GM19468 (cell line): Measurements from ENCODE around the gene SYT1.
A peak's percentile ranks its signal among the peaks of the same experiment; 100 is the strongest.

Experiments used
- ATAC-seq: cut with Tn5 transposase; IDR thresholded peaks from one replicate; pipeline ENCODE4 v1.9.1; 2021; ENCODE audit warnings: mild to moderate bottlenecking, moderate library complexity, moderate number of reproducible peaks; ENCODE audit not compliant: unreplicated experiment; ENCODE audit errors: extremely low read depth

The SYT1 gene

GRCh38 chr12:79322905-79323304 is 458.3 kb downstream of the SYT1 start:
- no peak for ATAC-seq

- no peak for ATAC-seq
Observed at GRCh38 chr12:79324571-79324970, 460.0 kb downstream of the SYT1 start.

- no peak for ATAC-seq
Observed at GRCh38 chr12:79326222-79326621, 461.6 kb downstream of the SYT1 start.

GRCh38 chr12:79326663-79327062 is 462.1 kb downstream of the SYT1 start:
- ATAC-seq: no peak

- ATAC-seq: no peak
Observed at GRCh38 chr12:79327465-79327864, 462.9 kb downstream of the SYT1 start.

GRCh38 chr12:79329933-79330332 is 465.4 kb downstream of the SYT1 start:
- ATAC-seq: no peak

GRCh38 chr12:79331870-79332269 is 467.3 kb downstream of the SYT1 start:
- no peak for ATAC-seq

- ATAC-seq: no peak
Observed at GRCh38 chr12:79333144-79333543, 468.6 kb downstream of the SYT1 start.

GRCh38 chr12:79337662-79338290 is 473.2 kb downstream of the SYT1 start:
- ATAC-seq: no peak

- peak; percentile 70 for ATAC-seq
Observed at GRCh38 chr12:79344855-79345847, 480.6 kb downstream of the SYT1 start.

GRCh38 chr12:79347866-79348265 is 483.3 kb downstream of the SYT1 start:
- ATAC-seq: no peak

- ATAC-seq: no peak
Observed at GRCh38 chr12:79351251-79351650, 486.7 kb downstream of the SYT1 start.

- ATAC-seq: no peak
Observed at GRCh38 chr12:79356216-79356615, 491.6 kb downstream of the SYT1 start.

- ATAC-seq: no peak
Observed at GRCh38 chr12:79357048-79357447, 492.5 kb downstream of the SYT1 start.

- ATAC-seq: no peak
Observed at GRCh38 chr12:79358716-79359300, 494.2 kb downstream of the SYT1 start.

- ATAC-seq: no peak
Observed at GRCh38 chr12:79360286-79360685, 495.7 kb downstream of the SYT1 start.

GRCh38 chr12:79360936-79361335 is 496.4 kb downstream of the SYT1 start:
- no peak for ATAC-seq

- ATAC-seq: no peak
Observed at GRCh38 chr12:79364197-79364596, 499.6 kb downstream of the SYT1 start.

GRCh38 chr12:79366374-79366773 is 501.8 kb downstream of the SYT1 start:
- ATAC-seq: no peak

GRCh38 chr12:79367032-79367589 is 502.5 kb downstream of the SYT1 start:
- ATAC-seq: no peak

- no peak for ATAC-seq
Observed at GRCh38 chr12:79370021-79370420, 505.4 kb downstream of the SYT1 start.
